ENCODE results near the gene MFNG.
"Not testable (repeated sequence)": the region's sequence is repeated elsewhere in the genome, so short reads cannot be mapped to it uniquely, and the experiment has no call there.

Gene MFNG, protein sequence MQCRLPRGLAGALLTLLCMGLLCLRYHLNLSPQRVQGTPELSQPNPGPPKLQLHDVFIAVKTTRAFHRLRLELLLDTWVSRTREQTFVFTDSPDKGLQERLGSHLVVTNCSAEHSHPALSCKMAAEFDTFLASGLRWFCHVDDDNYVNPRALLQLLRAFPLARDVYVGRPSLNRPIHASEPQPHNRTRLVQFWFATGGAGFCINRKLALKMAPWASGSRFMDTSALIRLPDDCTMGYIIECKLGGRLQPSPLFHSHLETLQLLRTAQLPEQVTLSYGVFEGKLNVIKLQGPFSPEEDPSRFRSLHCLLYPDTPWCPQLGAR

DNA sequence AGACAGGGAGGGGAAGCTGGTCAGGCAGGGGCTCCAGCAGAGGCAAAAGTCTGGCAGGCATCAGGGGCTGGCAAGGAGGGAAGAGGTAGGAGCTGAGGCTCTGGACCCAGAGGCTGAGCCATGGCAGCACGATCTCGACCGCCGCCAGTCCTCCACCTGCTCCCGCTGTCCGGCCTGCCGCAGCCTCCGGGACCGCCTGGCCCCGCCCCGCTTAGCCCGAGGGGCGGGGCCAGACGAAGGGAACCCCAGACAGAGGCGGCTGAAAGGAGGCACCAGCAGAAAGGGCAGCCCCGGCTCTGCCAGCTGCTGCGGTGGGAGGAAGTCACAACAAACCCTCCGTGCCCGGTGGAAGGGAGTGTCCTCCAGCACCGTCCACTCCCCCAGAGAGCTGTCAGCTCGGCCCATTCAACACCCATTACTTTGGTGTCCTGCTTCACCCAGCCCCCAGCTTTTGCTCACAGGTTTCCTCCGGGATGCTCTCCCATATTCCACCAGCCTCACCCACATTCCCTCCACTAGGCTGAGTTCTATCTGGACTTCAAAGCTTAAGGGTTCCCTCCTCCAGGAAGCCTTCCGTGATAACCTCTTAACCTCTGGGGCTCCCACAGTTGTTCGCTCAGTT lies at the start of gene MFNG:
Gene MFNG (minus strand): TSS at position 161 of the 622 bp plus-strand sequence. CDS start 207 bp downstream, outside the sequence.
- DNase-seq (ENCODE audit: low spot score), result peak; percentile 66

DNA sequence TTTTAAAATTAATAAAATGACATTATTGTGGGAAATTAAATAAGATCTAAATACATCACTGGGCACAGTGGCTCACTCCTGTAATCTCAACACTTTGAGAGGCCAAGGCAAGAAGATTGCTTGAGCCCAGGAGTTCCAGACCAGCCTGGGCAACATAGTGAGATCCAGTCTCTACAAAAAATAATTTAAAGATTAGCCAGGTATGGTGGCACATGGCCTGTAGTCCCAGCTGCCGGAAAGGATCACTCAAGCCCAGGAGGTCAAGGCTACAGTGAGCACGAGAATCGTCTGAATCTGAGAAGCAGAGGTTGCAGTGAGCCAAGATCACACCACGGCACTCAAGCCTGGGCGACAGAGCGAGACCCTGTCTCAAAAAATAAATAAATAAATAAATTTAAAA lies 49.0 kb upstream of the MFNG start:
- no peak for DNase-seq (ENCODE audit: low spot score)

DNA sequence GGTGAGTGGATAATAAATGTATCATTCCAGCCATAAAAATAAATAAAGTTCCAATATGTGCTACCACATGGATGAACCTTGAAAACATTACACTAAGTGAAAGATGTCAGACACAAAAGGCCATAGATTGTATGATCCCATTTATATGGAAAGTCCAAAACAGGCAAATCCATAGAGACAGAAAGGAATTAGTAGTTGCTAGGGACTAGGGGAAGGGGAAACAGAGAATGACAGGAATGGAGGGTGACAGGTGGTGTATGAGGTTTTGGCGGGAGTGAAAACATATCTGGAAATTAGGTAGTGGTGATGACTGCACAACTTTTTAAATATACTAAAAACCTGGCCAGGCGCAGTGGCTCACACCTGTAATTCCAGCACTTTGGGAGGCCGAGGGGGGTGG lies 48.3 kb upstream of the MFNG start:
- DNase-seq (ENCODE audit: low spot score), result no peak

DNA sequence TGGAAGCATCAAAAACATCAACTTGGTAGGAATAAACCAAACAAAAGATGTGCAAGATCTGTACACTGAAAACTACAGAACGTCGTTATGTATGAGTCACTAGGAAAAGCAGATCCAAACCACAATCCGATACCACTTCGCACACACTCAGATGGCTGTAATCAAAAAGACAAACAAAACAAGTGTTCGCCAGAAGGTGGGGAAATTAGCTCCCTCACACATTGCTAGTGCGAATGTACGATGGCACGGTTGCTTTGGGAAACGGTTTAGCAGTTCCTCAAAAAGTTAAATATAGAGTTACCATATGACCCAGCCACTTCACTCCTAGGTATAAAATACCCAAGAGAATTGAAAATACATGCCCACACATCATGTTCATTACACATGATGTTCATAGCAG lies 47.8 kb upstream of the MFNG start:
- DNase-seq (ENCODE audit: low spot score), result peak; percentile 84

DNA sequence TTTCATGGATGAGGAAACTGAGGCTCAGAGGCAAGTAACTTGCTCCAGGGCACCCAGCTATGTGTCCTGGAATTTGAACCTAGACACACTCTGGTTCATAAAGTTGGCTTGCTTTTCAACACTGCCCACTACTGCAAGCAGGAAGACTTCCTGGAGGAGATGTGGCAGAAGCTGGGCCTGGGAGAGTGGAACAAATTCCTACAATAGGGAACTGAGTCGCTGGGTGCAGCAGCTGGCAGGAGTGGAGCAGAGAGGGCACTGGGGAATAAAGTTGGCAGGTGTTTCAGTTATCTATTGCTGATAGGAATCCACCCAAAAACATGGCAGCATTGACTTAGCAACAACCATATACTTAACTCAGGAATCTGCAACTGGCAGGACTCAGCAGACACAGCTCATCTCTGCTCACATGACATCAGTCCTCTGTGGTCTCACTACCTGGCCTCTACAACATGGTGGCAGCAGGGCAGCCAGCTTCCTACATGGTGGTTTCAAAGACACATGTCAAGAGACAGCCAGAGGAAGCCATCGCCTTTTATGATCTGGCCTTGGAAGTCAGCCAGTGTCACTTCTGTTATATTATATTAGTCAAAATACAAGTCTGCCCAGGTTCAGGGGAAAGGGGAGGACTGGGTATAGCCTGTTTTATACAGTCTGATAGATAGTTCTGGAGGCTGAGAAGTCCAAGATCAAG lies 43.6 kb upstream of the MFNG start:
- DNase-seq (ENCODE audit: low spot score), result no peak

DNA sequence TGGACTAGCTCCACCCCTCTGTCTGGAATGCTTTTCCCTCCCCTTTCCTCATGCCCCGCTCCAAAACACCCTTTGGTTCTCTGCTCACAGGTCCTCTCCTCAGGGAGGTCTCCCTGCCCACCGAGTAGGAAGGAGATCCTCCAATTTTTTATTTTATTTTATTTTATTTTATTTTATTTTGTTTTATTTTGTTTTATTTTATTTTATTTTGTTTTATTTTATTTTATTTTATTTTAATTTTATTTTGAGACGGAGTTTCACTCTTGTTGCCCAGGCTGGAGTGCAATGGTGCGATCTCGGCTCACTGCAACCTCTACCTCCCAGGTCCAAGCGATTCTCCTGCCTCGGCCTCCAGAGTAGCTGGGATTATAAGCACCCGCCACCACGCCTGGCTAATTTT lies 41.8 kb upstream of the MFNG start:
- DNase-seq (ENCODE audit: low spot score), result not testable (repeated sequence)

DNA sequence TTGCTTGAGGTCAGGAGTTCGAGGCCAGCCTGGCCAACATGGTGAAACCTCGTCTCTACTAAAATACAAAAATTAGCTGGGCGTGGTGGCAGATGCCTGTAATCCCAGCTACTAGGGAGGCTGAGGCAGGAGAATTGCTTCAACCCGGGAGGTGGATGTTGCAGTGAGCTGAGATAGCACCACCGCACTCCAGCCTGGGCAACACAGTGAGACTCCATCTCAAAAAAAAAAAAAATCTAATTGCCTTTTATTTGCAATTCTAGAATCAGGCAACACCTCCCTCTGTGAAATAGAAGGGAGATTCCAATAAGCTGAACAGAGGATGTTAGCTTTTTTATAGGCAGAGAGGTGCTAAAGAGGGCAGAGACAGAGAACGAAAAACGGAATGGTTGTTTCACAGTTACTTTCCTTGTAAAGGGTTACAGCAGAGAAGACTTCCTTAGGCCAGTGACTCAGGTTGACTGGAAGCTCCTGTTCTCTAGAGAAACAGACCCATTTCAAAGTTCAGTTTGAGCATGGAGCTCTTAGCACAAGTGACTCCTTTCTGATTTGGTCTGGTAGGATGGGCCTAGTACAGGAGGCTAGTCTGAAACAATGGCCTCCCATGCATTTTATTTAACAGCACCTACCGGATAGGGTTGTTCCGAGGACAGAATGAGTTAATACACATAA lies 41.0 kb upstream of the MFNG start:
- DNase-seq (ENCODE audit: low spot score), result not testable (repeated sequence)

DNA sequence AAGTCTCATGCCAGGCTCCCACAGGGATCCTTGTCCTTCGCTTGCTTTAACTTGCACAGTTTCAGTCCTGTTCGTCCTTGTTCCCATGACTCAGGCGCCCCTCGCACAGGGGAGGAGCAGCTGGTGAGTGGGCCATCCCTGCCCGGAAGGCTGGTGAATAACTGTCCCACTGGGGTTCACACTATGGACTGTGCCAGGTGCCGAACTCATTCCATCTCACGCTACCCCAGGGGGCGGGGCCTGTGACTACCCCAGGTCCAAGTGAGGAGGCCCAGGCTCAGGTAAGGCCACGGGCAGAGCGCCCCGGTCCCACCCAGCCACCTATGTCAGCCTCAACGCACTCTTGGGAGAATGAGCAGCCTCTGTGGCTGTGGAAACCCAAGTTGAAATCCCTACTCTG lies 40.2 kb upstream of the MFNG start:
- no peak for DNase-seq (ENCODE audit: low spot score)

DNA sequence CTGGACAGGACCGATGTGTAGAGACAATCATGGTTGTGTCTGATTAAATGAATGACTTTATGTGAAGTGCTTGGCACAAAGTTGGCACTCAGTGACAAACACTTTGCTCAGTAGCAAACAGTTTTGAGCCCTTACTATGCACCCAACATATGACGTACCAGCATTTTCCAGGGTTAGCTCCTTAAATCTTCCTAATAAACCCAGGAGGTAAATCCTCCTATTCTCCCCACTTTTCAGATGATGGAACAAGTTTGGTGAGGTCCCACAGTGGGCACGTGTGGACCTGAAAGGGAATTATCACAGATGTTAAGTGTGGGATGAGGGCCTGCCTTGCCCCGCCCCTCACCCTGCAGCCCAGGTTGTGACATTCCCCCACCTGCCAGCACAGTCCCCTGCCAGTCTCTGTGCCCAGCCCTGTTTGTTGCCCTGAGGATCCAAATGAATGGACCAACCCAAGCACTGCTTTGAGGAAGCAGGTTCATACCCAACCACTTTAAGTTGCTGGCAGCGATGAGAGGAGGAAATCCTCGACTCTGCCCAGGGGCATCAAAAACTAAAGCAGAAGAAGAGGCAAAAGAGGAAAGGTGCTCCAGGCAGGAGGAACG lies 39.7 kb upstream of the MFNG start:
- no peak for DNase-seq (ENCODE audit: low spot score)

DNA sequence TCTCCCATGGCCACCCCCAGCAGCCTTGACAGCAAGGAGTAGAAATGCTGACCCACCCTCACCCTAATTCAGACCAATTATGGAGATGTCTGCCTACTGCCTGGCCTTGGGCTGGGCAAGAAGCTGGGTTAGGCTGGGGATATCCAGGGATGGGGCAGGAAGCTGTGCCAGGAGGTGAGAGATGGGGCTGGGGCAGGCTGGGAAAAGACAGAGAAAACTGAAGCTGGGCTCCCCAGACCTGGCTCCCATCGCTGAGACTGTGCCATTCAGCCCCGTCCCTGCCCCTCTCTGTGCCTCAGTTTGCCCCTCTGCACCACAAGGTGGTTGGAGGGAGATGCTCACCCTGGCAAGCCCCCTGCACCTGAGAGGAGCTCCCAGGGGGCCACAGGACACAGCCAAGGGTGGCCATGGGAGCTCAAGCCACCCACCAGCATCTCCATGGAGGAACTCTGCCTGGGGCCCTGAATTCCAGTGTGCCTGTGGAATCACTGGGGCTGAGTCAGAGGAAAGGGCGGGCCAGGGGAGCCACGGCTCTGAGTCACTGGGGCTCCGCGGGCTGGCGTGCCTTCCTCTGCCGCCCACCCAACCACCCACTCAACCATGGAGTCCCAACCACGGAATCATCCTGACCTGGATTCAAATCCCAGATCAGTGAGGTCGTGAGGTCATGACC lies 39.0 kb upstream of the MFNG start:
- no peak for DNase-seq (ENCODE audit: low spot score)

DNA sequence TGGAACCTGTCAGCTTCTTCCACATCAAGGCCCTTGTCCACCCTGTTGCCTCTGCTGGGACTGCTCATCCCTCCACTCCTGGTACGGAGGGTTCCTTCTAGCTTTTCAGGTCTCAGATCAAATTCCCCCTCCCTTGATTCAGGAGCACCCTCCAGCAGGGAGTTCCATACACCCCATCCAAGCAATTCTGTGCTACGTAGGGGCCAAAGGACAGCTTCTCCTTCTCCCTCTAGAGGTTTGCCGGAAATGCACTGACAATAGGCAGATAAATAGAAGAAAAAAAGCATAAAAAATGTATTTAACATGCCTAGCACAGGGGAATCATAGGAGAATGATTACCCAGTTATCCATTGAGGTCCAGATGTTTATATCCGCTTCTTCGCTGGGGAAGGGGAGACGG lies 36.3 kb upstream of the MFNG start:
- no peak for DNase-seq (ENCODE audit: low spot score)

DNA sequence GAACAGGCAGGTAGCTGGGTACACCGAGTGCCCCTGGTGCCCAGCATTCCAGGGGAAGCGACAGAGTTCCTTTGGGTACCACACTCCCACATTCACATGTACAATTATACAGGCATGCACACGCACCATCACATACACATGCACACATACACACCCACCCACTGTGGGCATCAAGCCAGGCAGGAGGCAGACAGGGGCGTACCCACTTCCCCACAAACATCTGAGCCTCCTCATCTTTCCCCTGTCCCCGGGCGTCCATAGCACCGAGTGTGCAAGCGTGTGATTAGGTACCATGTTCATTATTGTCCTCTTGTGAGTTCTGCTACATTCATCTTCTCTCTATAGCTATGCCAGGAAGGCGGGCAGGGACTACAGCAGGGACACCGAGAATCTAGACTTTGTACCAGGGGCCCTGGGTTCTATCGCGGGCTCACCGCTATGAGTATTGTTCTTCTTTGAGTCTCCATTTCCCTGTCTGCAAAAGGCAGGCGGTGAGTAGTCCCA lies 35.1 kb upstream of the MFNG start:
- no peak for DNase-seq (ENCODE audit: low spot score)

DNA sequence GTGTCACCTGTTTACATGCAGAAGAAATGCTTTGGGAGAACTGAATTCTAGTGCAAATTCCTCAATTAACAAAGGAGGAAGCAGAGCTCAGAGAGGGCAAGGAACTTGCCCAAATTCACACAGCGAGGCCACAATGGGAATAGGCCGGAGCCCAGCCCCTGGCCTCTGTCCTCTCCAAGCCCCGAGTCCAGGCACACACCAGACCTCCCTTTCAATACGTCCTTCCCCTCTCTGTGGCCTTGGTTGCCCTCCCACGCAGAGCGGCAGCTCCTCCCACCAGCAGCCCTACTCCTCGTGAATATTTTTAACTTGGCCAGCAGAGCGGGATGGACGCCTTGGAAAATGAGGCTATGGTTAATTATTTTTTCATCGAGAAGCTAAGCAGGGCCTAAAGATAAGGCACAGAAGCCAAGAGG lies 34.6 kb upstream of the MFNG start:
- no peak for DNase-seq (ENCODE audit: low spot score)

DNA sequence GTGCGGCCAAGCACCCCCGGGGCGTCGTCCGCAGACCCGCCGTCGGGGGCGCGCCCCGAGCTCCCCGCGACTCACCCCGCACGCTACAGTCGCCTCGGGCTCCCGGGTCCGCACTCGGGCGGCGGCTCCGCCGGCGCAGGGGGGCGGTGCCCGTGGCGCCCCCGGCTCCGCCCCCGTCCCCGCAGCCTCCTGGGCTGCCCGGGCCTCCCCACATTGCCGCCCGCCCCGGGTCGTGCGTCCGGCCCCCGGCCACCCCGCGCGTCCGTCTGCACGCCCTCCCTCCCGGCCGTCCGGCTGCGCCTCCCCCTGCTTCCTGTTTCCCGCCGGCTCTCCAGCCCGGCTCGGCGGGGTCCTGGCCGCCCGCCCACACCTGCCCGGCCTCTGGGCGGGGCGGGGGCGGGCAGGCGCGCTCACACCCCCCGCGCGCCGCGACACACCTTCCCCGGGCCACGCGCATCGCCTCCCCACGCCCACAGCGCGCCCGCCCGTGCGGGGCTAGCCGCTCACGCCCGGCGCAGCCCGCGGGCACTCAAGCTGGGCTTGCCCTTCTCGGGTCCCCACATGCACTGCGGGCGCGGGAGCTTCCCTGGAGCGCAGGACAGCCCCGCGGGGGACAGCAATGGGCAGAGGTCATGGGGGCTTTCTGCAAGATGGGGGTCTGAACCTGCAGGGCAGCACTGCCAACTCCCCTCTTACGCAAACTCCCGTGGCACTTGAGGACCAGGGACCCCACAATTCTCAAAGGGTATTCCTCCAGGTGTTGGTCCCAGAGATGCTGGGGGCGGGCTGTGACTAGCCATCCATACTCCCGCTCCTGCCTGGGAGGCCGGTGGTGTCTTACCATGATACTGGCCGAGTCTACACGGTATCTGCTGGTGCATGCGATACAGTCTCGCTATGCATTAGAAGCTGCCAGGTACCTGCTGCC lies 33.3 kb upstream of the MFNG start, which contains the start of gene CARD10:
Gene CARD10 (minus strand): TSS at position 148 of the 928 bp plus-strand sequence. CDS start 215 bp downstream, outside the sequence.
- DNase-seq (ENCODE audit: low spot score), result no peak

DNA sequence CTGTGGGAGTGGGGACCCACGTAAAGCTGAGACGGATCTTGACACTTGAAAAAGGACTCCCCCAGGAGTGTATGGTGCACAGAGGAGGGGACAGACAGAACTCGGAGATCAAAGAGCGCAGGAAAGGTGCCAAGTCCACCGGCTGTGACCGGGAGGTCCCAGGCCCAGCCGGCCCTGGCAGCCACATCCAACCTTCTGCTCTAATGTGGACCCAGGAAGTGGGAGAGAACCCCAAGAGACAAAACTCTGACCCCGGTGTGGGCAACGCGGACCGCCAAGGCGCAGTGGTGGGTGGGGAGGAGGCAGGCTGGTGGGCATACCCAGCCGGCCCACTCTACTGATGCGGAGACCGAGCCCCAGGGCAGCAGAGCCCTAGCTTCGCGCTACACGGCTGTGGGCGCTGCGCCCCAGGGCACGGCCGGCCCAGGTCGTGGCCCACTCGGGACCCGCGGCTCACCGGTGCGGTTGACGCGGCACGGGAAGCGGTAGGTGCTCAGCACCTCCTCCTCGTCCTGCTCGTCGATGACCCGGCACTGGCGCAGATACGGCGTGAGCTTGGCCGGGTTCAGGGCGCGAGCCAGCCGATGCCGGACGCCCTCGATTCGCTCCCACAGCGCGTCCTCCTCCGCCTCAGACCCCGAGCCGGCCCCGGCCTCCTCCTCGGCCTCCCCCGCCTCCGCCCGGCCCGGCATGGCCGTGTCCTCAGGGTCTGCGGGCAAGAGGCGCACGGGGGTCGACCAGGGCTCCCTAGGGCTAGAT lies 32.5 kb upstream of the MFNG start:
- DNase-seq (ENCODE audit: low spot score), result no peak

DNA sequence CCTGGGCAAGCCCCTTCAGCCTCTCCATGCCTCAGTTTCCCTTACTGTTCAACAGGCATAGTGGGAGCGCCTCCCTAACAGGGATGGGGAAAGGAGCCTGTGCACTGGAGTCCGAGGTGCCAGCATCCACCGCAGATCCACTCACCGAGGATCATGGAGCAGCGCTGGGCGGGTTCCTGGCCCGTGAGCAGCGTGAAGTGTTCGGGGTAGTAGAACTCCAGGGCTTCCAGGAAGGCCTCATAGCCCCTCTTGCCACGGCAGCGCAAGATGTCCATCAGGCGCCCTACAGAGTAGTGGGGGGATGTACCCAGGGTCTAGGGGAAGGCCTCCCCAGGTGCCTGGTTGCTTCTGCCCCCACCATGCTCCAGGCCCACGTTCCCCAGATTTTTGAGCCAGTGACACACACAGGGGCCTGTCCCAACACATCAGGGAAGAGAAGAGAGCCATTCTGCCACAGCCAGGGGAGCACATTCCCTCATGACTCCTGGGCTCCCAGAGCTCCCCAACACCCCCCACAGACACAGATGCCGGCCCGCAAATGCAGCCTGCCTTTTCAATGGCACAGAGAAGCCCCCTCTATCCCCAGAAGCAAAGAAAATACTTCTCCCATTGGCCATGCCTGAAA lies 31.8 kb upstream of the MFNG start:
- no peak for DNase-seq (ENCODE audit: low spot score)

DNA sequence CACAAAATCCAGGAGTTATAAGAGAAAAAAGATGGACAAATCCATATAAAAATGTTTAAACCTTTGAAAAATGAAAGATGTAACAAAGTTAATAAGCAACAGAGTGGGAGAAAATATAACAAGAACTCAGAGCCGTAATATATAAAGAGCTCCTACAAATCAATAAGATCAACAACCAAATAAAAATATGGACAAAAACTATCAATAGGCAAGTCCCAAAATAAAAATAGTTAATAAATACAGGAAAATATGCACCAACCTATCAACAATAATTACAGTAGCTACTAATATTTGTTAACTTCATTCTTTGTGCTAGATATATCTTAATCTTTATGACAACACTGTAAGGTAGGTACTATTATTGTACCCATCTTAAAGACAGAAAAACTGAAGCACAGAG lies 30.3 kb upstream of the MFNG start:
- no peak for DNase-seq (ENCODE audit: low spot score)

DNA sequence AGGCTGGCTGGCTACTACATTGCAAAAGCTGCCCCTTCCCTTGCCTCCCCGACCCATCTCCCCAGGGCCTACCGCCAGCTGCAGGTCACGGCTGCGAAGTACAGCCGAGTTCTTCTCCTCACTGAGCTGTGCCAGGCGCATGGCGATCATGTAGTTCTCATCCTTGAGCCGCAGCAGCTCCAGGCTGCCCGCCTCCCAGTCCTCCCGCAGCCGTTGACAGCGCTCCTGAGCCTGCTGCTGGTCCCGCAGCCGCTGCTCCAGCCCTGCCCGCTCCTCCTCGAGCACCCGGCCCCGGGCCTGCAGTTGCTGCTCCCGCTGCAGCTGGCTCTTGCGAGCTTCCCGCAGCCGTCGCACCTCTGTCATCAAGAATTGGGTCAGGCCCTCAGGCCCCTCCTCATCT lies 29.7 kb upstream of the MFNG start:
- DNase-seq (ENCODE audit: low spot score), result no peak

DNA sequence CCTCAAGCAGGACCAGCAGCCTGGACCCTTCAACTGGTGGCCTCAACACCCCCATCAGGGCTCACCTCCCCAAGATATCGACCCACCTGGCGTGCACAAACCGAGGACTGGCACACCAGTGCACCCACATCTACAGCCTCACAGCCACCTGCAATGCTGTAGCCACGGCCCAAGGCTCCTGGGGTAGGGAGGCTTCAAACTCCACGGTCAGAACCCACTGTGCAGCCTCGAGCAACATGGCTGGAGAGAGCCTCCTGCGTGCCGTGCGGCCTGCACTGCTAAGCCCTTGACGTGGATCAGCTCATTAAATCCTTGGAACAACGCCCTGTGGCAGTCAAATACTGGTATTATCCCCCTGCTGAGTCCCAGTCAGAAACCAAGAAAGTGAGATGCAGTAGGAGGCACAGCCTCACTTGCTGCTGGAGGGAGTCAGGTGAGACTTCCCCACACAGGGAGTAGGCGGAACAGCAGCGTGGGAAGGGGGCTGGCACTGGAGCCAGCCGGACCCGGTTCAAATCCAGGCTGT lies 28.4 kb upstream of the MFNG start:
- DNase-seq (ENCODE audit: low spot score), result no peak

Data from Ammon's horn (tissue), 1 donor.